ENCODE measurements around the gene GLT1D1. TPM values are rescaled to one million over a fixed set of nuclear protein-coding genes. Genes with fewer than 3 reads are reported as not detected.

Gene GLT1D1
- total and polyA plus RNA-seq, 7 donors = 0.23 to 0.95 (median 0.49) TPM

DNA sequence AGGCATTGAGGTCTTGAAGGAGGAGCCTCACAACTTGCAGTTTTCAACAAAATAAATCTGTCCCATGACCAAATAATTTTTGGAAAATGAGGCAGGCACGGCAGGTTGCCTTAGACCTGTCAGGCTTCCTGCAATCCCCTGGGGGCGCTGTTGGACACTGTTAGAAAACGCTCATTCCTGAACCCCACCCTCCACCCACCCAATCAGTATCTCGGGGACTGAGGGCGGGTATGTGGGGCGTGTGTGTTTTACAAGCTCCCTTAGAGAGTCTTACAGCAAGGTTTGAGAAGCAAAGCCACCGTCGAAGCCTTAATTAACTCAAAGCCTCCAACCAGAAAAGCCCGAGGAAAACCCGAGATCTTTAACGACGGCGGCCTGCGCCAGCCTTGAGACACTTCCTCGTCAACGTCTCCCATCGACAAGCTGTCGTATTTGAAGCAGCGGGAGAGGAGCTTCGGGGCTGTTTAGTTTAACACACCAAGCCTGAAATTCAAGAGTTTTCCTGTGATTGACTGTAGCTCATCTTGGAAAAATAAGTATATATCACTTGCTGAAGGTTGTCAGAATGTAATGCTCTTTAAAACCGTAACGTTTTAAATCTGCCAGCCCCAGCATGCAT is 123.0 kb downstream of the GLT1D1 start:
- WGBS, 2 donors = 8 to 14% methylated on average over 22 of the region's 22 CpGs
- no peaks in the 10 kb centered on the region for H3K4me1 ChIP-seq
- TF ChIP-seq, protein P1, sequence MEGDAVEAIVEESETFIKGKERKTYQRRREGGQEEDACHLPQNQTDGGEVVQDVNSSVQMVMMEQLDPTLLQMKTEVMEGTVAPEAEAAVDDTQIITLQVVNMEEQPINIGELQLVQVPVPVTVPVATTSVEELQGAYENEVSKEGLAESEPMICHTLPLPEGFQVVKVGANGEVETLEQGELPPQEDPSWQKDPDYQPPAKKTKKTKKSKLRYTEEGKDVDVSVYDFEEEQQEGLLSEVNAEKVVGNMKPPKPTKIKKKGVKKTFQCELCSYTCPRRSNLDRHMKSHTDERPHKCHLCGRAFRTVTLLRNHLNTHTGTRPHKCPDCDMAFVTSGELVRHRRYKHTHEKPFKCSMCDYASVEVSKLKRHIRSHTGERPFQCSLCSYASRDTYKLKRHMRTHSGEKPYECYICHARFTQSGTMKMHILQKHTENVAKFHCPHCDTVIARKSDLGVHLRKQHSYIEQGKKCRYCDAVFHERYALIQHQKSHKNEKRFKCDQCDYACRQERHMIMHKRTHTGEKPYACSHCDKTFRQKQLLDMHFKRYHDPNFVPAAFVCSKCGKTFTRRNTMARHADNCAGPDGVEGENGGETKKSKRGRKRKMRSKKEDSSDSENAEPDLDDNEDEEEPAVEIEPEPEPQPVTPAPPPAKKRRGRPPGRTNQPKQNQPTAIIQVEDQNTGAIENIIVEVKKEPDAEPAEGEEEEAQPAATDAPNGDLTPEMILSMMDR (IDR thresholded peaks at IDR 0.05) = peak in 1 of 4 experiments; percentile 11
- no peak for TF ChIP-seq EP300 (IDR thresholded peaks at IDR 0.05)
- H3K9me3 ChIP-seq = no peaks in the 10 kb centered on the region
- no peaks in the 10 kb centered on the region for H3K36me3 ChIP-seq
- intact Hi-C loops (cut with DNase I) = no loop called here
- no peak overlapping the region for H3K27ac ChIP-seq
- H3K27me3 ChIP-seq = peaks cover 0 to 84% (median 30%) of the 10 kb centered on the region in 3 donors
- DNase-seq = no peak
- H3K4me3 ChIP-seq = no peak overlapping the region

DNA sequence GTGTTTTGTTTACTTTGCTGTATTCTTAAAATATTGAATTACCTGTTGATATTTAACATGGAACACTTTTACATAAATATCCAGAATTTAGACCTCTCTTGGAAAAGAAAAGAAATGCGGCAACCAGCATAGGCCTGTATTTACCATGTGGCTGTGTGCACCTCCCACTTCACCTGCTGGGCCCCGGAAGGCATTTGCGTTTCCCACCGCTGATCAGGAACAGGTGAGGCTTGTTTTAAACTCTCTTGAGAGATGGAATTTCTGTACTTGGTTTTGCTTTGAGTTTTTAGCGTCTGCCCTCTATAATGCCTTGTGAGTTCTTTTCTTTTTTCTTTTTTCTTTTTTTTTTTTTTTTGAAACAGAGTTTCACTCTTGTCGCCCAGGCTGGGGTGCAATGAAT is 124.2 kb downstream of the GLT1D1 start:
- no peak for TF ChIP-seq EP300 (IDR thresholded peaks at IDR 0.05)
- no peak for TF ChIP-seq POLR2AphosphoS5 (IDR thresholded peaks at IDR 0.05)
- TF ChIP-seq, protein P1 (IDR thresholded peaks at IDR 0.05) = no peak
- TF ChIP-seq POLR2A (IDR thresholded peaks at IDR 0.05) = no peak
- intact Hi-C loops (cut with DNase I) = no loop called here
- Histone ChIP-seq H3K36me3 (no peaks in the 10 kb centered on the region), H3K27me3 (peaks cover 0 to 81% (median 30%) of the 10 kb centered on the region in 3 donors), H3K4me1 (no peaks in the 10 kb centered on the region), H3K9me3 (no peaks in the 10 kb centered on the region), H3K4me3 (no peak overlapping the region), H3K27ac (no peak overlapping the region)
- no peak for DNase-seq
- WGBS, 2 donors = 88 to 92% methylated on average over 6 of the region's 6 CpGs

DNA sequence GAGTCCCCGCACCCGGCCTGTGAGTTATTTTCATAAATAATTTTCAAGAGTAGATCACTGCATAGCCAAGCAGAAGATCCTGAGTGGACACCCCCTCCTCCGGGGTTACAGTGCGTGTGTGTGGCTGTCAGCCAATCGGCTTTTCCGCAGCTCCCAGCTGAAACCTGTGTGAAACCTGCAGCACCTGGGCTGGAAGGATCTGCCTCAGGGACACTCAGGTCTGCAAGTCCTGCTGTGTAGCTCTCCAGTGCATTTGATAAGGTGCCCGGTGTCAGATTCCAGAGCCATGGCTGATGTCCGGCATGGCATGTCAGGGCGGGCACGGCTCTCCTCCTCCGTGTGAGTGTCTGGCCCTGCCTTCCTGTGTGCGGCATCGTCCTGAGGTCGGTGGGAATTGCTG is 124.8 kb downstream of the GLT1D1 start:
- H3K27ac ChIP-seq = no peak overlapping the region
- no peaks in the 10 kb centered on the region for H3K4me1 ChIP-seq
- TF ChIP-seq, protein P1 (IDR thresholded peaks at IDR 0.05) = no peak
- TF ChIP-seq POLR2A (IDR thresholded peaks at IDR 0.05) = no peak
- TF ChIP-seq EP300 (IDR thresholded peaks at IDR 0.05) = no peak
- no peak for TF ChIP-seq POLR2AphosphoS5 (IDR thresholded peaks at IDR 0.05)
- WGBS, 2 donors = 73 to 82% methylated on average over 14 of the region's 14 CpGs
- H3K9me3 ChIP-seq = no peaks in the 10 kb centered on the region
- no peak for DNase-seq
- H3K4me3 ChIP-seq = no peak overlapping the region
- intact Hi-C loops (cut with DNase I) = no loop called here
- H3K36me3 ChIP-seq = no peaks in the 10 kb centered on the region
- peaks cover 0 to 79% (median 30%) of the 10 kb centered on the region in 3 donors for H3K27me3 ChIP-seq

DNA sequence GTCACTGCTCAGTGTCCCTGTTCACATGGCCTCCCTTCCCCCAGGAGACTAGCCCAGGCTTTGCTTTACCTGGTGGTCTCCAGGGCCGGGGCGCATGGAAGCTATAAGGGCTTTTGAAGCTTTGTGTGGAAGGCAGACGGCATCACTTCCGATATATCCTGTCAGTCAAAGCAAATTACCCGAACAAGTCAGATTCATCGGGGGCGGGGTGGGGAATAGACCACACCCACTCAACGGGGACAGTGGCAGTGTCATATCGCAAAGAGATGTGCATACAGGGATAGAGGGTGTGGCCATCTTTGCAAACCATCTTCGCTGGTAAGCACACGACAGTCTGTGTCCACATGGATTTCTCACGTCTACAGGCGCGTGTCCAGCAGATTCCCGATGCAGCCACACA is 127.3 kb downstream of the GLT1D1 start:
- no peak for DNase-seq
- H3K4me3 ChIP-seq = no peak overlapping the region
- no peaks in the 10 kb centered on the region for H3K36me3 ChIP-seq
- no peak overlapping the region for H3K27ac ChIP-seq
- TF ChIP-seq EP300 (IDR thresholded peaks at IDR 0.05) = no peak
- TF ChIP-seq POLR2A (IDR thresholded peaks at IDR 0.05) = no peak
- no peaks in the 10 kb centered on the region for H3K9me3 ChIP-seq
- 84 to 88% methylated on average over 15 of the region's 15 CpGs for WGBS, 2 donors
- H3K4me1 ChIP-seq = no peaks in the 10 kb centered on the region
- H3K27me3 ChIP-seq = peaks cover 0 to 58% (median 19%) of the 10 kb centered on the region in 3 donors
- intact Hi-C loops (cut with DNase I) = no loop called here

DNA sequence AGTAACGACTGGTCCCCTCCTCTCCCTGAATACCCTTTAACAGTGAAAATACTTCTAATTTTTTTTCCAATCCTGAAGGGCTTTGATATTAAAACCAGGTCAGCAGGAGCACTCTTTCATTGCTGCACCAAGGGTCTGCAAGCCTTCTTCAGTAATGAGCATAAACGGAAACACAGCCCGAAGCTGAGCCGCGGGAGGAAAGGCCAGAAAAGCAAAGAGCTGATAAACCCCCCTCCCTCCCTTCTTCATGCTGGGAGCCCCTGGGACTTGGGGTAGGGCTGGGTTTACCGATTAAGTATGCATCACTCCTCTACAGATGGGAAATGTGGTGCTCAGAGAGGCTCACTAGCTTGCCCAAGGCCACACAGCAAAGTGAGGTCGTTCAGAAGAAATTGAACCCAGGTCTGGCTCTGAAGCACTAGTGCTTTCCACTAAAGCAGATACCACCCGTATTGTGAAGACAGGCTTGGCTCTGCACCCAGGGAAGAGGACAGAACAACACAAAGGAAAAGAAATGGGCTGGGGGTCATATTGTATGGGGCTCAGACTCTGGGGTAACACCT is 128.8 kb downstream of the GLT1D1 start:
- H3K27ac ChIP-seq = no peak overlapping the region
- no peaks in the 10 kb centered on the region for H3K36me3 ChIP-seq
- H3K9me3 ChIP-seq = no peaks in the 10 kb centered on the region
- no peaks in the 10 kb centered on the region for H3K4me1 ChIP-seq
- no peak for DNase-seq
- no peak for TF ChIP-seq EP300 (IDR thresholded peaks at IDR 0.05)
- TF ChIP-seq, protein P1 (IDR thresholded peaks at IDR 0.05) = no peak
- TF ChIP-seq POLR2AphosphoS5 (IDR thresholded peaks at IDR 0.05) = no peak
- no peak for TF ChIP-seq POLR2A (IDR thresholded peaks at IDR 0.05)
- no peak overlapping the region for H3K4me3 ChIP-seq
- 33 to 48% methylated on average over 8 of the region's 8 CpGs for WGBS, 2 donors
- H3K27me3 ChIP-seq = peaks cover 0 to 44% (median 14%) of the 10 kb centered on the region in 3 donors
- intact Hi-C loops (cut with DNase I) = no loop called here
